HUES64 (cell line): ENCODE results near the gene HAGH.

Source experiments
- H3K27ac ChIP-seq: 2 replicates; pipeline ENCODE4 v1.7.0; 2013; ENCODE audit warnings: low read depth, low read length, inconsistent platforms
- H3K27me3 ChIP-seq: 2 replicates; pipeline ENCODE4 v1.6.1; 2013; ENCODE audit warnings: mild to moderate bottlenecking, low read length; ENCODE audit not compliant: insufficient read depth
- H3K36me3 ChIP-seq: 2 replicates; pipeline ENCODE4 v1.6.1; 2013; ENCODE audit warnings: mild to moderate bottlenecking, low read length; ENCODE audit not compliant: insufficient read depth
- H3K4me1 ChIP-seq: 2 replicates; pipeline ENCODE4 v1.6.1; 2013; ENCODE audit warnings: mild to moderate bottlenecking, low read length, moderate library complexity; ENCODE audit not compliant: insufficient read depth
- H3K4me3 ChIP-seq: 2 replicates; pipeline ENCODE4 v1.5.1; 2013; ENCODE audit warnings: mild to moderate bottlenecking, low read length, moderate library complexity
- H3K9ac ChIP-seq: 2 replicates; pipeline ENCODE4 v1.6.1; 2013; ENCODE audit warnings: mild to moderate bottlenecking, low read depth, low read length
- H3K9me3 ChIP-seq: 2 replicates; pipeline ENCODE4 v1.6.1; 2013; ENCODE audit warnings: low read depth, low read length; ENCODE audit not compliant: insufficient read depth
- WGBS: fragments of 150-250, 120-280 bp; methylation state at CpG from one replicate; pipeline ENCODE4 v1.1.7; 2013; ENCODE audit warnings: missing lambda C conversion rate; 5-methylcytosine and 5-hydroxymethylcytosine counted together

The HAGH gene

DNA sequence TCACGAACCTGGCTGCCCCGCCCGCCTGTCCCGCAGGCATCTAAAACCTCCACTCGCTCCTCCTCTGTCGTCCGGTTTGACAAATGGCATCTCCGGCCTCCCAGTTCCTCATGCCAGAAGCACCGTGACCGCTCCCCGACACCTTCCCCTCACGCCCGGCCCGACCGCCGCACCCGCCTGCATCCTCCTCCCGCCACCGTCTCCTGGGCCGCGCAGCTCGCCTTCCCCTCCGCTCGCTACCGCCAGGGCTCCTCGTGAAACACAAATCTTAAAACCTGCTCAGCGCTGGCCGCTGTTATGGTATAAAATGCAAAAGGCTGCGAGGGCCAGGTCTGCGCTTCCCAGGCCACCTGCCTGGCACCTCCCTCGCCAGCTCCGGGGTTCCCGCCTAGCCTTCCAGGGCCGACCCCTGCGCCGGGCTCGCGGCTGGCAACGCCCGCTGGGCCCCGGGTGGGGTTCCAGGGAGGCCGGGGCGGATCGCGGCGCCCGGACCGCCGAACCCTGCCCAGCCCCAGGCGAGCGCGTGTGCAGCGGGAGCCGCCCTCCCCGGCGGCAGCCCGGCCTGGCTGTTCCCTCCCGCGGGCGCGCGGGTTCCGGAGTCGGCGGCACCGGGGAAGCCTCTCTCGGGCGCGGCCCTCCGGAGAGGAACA, 44.7 kb downstream of the HAGH start:
- peak overlapping the region; percentile 57; the same call in 1 of the 2 replicates for H3K27ac ChIP-seq
- WGBS, result 2% methylated on average over 70 of the region's 70 CpGs
- peaks cover 31% of the 10 kb centered on the region for H3K36me3 ChIP-seq

DNA sequence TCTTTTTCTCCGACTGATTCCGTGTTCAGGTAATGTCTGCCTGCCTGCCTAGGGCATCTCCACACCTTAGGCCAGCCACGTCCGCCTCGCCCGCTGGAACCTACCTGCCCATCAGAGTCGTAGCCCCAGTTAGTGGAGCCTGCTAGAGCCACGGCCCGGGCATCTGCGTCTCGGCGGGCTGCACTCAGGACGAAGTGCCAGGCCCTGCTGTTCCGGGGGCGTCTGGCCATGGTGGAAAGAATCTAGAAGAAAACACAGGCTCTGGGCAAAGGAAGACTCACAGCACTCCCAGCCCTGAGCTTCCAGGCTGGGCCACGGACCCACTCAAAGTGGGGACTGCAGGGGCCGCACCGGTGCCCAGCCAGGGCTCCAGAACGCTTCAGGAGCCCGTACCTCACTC, 45.4 kb downstream of the HAGH start:
- Histone ChIP-seq H3K27ac (no peak overlapping the region), H3K36me3 (peaks cover 34% of the 10 kb centered on the region), H3K27me3 (no peaks in the 10 kb centered on the region), H3K4me3 (peak overlapping the region; percentile 98), H3K4me1 (no peaks in the 10 kb centered on the region; the same call in 1 of the 2 replicates), H3K9ac (peak overlapping the region; percentile 85), H3K9me3 (no peaks in the 10 kb centered on the region)
- 86% methylated on average over 20 of the region's 20 CpGs for WGBS

More for the DNA sequence above, 44.7 kb downstream of the HAGH start:
- Histone ChIP-seq H3K9ac (peak overlapping the region; percentile 85), H3K4me1 (no peaks in the 10 kb centered on the region; the same call in 1 of the 2 replicates), H3K9me3 (no peaks in the 10 kb centered on the region), H3K27me3 (no peaks in the 10 kb centered on the region), H3K4me3 (peak overlapping the region; percentile 98)

- H3K9me3 ChIP-seq, result no peaks in the 10 kb centered on the region
- no peaks in the 10 kb centered on the region for H3K27me3 ChIP-seq
- no peak overlapping the region for H3K27ac ChIP-seq
- no peaks in the 10 kb centered on the region; the same call in 1 of the 2 replicates for H3K4me1 ChIP-seq
- no peak overlapping the region for H3K9ac ChIP-seq
- WGBS, result 90% methylated on average over 6 of the region's 6 CpGs
- peaks cover 35% of the 10 kb centered on the region for H3K36me3 ChIP-seq
- peak overlapping the region; percentile 98; the same call in 1 of the 2 replicates for H3K4me3 ChIP-seq
These were observed 46.0 kb downstream of the HAGH start for GRCh38 chr16:1780677-1781072.

DNA sequence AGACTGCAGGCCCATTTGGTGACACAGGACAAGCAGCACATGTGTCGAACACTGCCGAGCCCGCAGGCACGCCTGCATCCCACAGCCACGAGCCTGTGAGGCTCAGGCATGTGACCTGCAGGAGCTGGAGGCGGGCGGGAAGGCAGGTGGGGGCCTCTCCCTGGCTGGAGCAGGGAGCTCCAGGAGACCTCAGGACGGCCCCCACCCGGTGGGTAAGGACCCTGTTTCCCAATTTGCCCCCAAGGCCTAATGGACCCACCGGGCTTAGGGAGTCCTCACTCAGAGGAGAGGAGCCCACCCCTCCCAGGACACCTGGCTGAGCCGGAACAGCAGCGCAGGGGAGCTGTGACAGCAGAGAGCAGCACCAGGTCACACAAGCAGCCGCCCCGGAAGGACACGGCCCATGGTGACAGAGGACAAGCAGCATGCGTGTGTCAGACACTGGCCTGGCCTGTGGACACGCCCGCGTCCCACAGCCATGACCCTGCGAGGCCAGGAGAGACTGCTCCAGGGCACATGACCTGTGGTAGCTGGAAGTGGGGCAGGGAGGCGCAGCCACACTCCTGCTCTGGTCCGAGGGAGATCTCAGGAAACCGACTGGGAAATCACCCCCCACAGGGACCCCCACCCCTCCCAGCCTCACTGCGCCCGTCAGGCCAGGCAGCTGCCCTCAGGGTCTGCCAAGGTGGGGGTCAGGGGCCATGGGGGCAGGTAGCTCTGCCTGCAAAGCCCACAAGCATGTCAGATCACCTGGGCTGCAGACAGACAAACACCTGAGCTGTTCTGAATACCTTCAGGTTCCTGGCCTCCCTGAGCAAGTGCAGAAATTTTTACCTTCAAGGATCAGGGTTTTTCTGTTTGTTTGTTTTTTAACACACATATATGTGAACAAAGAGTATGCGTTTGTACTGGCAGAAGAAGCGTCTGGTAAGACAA, 46.6 kb downstream of the HAGH start:
- H3K4me1 ChIP-seq, result no peaks in the 10 kb centered on the region; the same call in 1 of the 2 replicates
- H3K27ac ChIP-seq, result no peak overlapping the region
- 92% methylated on average over 27 of the region's 27 CpGs for WGBS

DNA sequence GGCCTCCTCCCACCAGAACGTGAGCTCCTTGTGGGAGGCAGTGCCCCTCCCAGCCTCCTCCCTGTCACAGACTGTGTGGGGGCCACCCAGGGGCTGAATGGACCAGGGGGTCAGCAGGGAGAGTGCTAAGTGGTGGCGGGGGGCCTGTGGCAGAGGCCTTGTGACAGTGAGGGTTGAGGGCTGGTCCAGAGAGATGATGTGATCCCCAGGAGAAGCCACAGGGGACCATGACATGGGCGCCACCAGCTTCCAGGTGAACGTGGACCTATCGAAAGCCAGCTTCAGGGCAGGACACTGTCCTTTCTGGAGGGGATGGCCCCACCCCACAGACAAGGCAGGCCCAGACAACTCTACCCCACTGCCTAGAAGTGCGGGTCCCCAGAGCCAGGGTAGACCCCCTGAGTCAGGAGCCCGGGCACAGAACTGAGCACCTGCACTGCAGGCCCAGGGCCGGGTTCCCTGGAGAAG, 47.4 kb downstream of the HAGH start:
- Histone ChIP-seq H3K27ac (no peak overlapping the region), H3K36me3 (peaks cover 35% of the 10 kb centered on the region), H3K27me3 (no peaks in the 10 kb centered on the region), H3K9ac (no peak overlapping the region), H3K4me1 (no peaks in the 10 kb centered on the region; the same call in 1 of the 2 replicates), H3K9me3 (no peaks in the 10 kb centered on the region), H3K4me3 (no peak overlapping the region)
- WGBS, result 93% methylated on average over 8 of the region's 8 CpGs

More for the DNA sequence above, 46.6 kb downstream of the HAGH start:
- H3K27me3 ChIP-seq, result no peaks in the 10 kb centered on the region
- no peaks in the 10 kb centered on the region for H3K9me3 ChIP-seq
- H3K36me3 ChIP-seq, result peaks cover 36% of the 10 kb centered on the region
- H3K9ac ChIP-seq, result no peak overlapping the region
- no peak overlapping the region for H3K4me3 ChIP-seq

DNA sequence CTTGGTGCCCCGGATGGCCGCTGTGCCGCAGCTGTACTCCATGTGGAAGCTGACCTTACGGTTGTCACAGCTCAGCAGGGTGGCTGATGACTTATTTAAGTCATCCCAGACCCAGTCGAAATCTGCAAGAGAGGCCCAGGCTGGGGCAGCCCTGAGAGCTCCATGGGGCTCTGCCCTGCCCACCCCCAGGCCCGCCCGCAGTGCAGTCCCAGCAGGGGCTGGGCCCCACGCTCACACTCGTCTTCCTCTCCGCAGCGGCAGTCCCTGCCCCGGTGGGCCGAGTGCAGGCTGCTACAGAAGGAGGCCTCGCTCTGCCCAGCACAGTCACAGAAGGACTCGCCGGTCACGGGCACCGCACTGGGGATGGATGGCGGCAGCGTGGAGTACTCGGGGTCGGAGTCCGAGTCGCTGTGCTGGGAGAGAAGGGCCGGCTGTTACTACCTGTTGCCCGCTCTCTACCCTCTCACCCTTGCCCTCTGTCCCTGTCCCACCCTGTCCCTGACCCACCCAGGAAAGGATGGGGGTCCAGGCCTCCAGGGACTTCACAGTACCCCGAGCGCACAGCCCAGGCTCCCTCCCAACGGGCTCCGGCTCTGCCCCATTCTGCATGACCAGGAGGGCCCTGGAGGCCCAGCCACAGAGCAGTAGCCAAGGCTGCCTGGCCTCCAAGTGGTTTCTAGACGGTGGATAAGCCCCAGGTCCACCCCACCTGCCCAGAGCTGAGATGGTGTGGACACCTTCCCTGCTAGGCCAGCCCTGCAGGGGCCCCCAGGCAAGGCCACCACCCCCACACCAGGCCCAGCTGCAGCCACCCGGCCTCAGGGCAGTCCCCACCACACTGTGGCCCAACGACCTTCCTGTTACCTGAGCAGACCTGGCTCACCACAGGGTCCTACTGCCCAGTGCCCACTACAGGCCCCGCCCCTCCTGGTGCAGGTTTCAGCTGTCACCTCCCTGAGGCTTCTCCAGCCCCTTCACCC, 48.1 kb downstream of the HAGH start:
- Histone ChIP-seq H3K27ac (no peak overlapping the region), H3K4me1 (no peaks in the 10 kb centered on the region; the same call in 1 of the 2 replicates)

DNA sequence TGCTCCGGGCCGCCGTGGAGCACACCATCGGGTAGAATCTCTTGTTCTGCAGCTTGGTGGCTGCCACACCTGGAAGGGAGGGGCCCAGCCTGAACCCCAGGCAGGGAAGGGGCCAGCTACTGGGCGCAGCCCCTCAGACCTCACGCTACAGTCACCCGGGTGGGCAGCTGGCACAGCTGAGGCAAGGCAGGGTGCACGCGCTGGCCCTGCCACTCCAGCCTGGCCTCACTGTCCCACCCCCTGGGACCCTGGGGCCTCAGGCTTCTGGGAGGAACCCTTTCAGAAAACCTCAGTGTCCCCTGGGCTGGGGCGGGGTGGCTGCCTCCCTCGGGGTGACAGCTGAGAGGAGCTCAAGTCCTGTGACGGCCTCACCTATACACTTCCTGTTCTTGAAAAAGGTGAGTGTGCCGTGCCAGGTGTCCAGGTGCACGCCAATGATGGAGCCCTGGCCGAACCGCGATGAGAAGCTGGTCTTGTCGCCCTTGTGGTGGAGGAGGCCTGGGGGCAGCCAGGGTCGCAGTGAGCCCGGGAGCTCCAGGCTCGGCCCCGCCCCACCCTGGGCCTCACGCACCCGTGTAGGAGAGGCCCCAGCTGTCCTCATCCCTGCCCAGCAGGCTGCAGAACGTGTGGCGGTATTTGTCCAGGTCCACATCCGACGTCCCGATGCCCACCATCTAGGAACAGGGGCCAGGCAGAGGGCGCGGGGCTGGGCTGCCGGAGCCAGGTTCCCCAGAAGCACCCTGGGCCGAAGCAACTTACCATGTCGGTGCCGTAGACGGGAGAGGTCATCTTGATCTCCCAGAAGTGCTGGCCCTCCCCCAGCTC, 49.0 kb downstream of the HAGH start:
- Histone ChIP-seq H3K9me3 (no peaks in the 10 kb centered on the region), H3K36me3 (peaks cover 35% of the 10 kb centered on the region), H3K4me1 (no peaks in the 10 kb centered on the region; the same call in 1 of the 2 replicates), H3K9ac (no peak overlapping the region), H3K27ac (no peak overlapping the region), H3K27me3 (no peaks in the 10 kb centered on the region), H3K4me3 (no peak overlapping the region)
- 94% methylated on average over 36 of the region's 36 CpGs for WGBS

More for the DNA sequence above, 48.1 kb downstream of the HAGH start:
- peaks cover 35% of the 10 kb centered on the region for H3K36me3 ChIP-seq
- H3K27me3 ChIP-seq, result no peaks in the 10 kb centered on the region
- no peaks in the 10 kb centered on the region for H3K9me3 ChIP-seq
- H3K9ac ChIP-seq, result no peak overlapping the region
- H3K4me3 ChIP-seq, result no peak overlapping the region
- 91% methylated on average over 34 of the region's 34 CpGs for WGBS

GRCh38 chr16:1776991-1777374, 49.6 kb downstream of the HAGH start:
- Histone ChIP-seq H3K27ac (no peak overlapping the region), H3K4me1 (no peaks in the 10 kb centered on the region; the same call in 1 of the 2 replicates), H3K4me3 (no peak overlapping the region), H3K36me3 (peaks cover 35% of the 10 kb centered on the region), H3K9me3 (no peaks in the 10 kb centered on the region), H3K9ac (no peak overlapping the region), H3K27me3 (no peaks in the 10 kb centered on the region)
- WGBS, result 95% methylated on average over 22 of the region's 22 CpGs

DNA sequence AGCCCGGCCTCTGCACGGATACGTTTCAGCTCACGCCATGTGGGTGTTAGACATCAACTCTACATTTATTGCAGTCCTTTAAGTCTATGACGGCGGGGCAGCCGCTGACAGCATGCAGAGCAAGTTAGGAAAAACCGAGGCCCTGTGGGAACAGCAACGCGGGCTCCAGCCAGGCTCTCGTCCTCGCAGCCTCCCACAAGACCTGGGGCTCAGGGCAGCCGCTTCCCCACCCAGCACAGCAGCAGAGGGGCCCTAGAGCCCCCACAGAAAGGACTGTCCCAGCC, 50.0 kb downstream of the HAGH start:
- Histone ChIP-seq H3K4me3 (no peak overlapping the region), H3K27ac (no peak overlapping the region), H3K9me3 (no peaks in the 10 kb centered on the region), H3K36me3 (peaks cover 35% of the 10 kb centered on the region), H3K4me1 (no peaks in the 10 kb centered on the region; the same call in 1 of the 2 replicates), H3K9ac (no peak overlapping the region), H3K27me3 (no peaks in the 10 kb centered on the region)
- WGBS, result 97% methylated on average over 13 of the region's 13 CpGs
